HCT116 (cell line): ENCODE data around the gene DGCR8.

Source experiments
- CEBPB ChIP-seq: IDR thresholded peaks from 2 replicates; pipeline ENCODE4 v1.6.1; 2012; ENCODE audit warnings: low read depth
- CTCF ChIP-seq, 3 experiments: fragments of 200-600 bp in 1 of 3; sonication (generic) in 1 of 3; IDR thresholded peaks in 2 of 3; conservative IDR thresholded peaks in 1 of 3; 2 replicates each; pipeline ENCODE4 v1.5.1; 2012 to 2017; ENCODE audit warnings: low read depth in 2 of 3, low read length in 2 of 3, antibody characterized with exemption in 1 of 3, borderline replicate concordance in 1 of 3, control low read depth in 1 of 3, mild to moderate bottlenecking in 1 of 3, mixed read lengths in 1 of 3, mixed run types in 1 of 3, moderate library complexity in 1 of 3; ENCODE audit not compliant: insufficient read depth in 1 of 3
- EZH2 ChIP-seq: fragments of 200-600 bp; sonication (generic); IDR thresholded peaks from 2 replicates; pipeline ENCODE4 v1.6.1; 2017; ENCODE audit warnings: antibody characterized with exemption, mixed run types
- FOSL1 ChIP-seq: IDR thresholded peaks from 2 replicates; pipeline ENCODE4 v1.6.1; 2012; ENCODE audit warnings: low read depth
- JUND ChIP-seq: IDR thresholded peaks from 2 replicates; pipeline ENCODE4 v1.6.1; 2012
- MAX ChIP-seq: IDR thresholded peaks from 2 replicates; pipeline ENCODE4 v1.6.1; 2012
- POLR2A ChIP-seq: IDR thresholded peaks from 2 replicates; pipeline ENCODE4 v1.7.0; 2011; ENCODE audit warnings: borderline replicate concordance; ENCODE audit not compliant: insufficient read depth, insufficient read length; ENCODE audit errors: extremely low read depth
- POLR2AphosphoS5 ChIP-seq: IDR thresholded peaks from 2 replicates; pipeline ENCODE4 v1.6.1; 2011; ENCODE audit warnings: mild to moderate bottlenecking, low read depth, low read length, moderate library complexity
- RAD21 ChIP-seq: IDR thresholded peaks from 2 replicates; pipeline ENCODE4 v1.6.1; 2012; ENCODE audit warnings: low read depth, mild to moderate bottlenecking
- REST ChIP-seq: IDR thresholded peaks from 2 replicates; pipeline ENCODE4 v1.6.1; 2012; ENCODE audit warnings: low read depth
- SIN3A ChIP-seq: IDR thresholded peaks from 2 replicates; pipeline ENCODE4 v1.6.1; 2012; ENCODE audit warnings: low read depth

- TF ChIP-seq RAD21 (no peak), EZH2 (no peak), JUND (no peak), POLR2A (no peak), FOSL1 (no peak), CTCF (IDR thresholded peaks at IDR 0.05 in 2 of 3, conservative IDR thresholded peaks at IDR 0.05 in 1 of 3; ENCODE audit: borderline replicate concordance in 1 of 3, insufficient read depth in 1 of 3, low read depth in 2 of 3, low read length in 2 of 3) (no peak), POLR2AphosphoS5 (no peak), CEBPB (no peak), REST (no peak), SIN3A (no peak), MAX (no peak)
Measured at GRCh38 chr22:20055654-20056053, 24.4 kb upstream of the DGCR8 start.
